ELF-1 (cell line): ENCODE results near the gene ASCL4.

ENCODE experiments used
- DNase-seq: peaks from one replicate; pipeline ENCODE4 v3.0.0-alpha.2; 2016; ENCODE audit warnings: low read depth, low spot score

ASCL4 gene

DNA sequence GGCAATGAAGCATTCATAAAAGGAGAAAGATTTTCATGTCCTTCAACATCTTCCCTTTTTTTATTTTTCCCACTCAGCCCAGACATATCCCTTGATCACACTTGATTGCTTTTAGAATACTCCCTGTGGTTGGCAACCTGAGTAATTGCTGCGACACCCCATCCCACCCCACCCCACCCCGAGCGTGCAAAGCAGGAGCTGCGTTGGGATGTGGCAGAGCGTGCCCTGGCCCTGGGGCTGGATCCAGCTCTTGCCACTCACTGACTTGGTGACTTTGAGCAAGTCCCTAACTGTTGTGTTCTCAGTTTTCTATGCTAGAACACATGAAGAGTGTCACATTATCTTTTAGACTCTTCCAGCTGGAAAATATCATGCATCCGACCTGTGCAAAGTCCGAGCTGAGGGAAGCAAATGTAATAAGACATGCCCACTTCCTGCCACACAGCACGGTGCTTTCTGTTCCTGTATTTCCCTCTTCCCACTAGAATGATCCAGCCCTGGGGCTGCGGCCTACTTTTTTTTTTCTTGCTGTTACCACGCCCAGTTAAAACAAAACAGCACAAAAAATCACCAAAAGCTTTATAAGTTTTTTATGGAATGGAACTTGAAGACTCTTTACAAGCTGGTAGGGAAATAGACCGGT lies 4.0 kb downstream of the ASCL4 start:
- no peak for DNase-seq

DNA sequence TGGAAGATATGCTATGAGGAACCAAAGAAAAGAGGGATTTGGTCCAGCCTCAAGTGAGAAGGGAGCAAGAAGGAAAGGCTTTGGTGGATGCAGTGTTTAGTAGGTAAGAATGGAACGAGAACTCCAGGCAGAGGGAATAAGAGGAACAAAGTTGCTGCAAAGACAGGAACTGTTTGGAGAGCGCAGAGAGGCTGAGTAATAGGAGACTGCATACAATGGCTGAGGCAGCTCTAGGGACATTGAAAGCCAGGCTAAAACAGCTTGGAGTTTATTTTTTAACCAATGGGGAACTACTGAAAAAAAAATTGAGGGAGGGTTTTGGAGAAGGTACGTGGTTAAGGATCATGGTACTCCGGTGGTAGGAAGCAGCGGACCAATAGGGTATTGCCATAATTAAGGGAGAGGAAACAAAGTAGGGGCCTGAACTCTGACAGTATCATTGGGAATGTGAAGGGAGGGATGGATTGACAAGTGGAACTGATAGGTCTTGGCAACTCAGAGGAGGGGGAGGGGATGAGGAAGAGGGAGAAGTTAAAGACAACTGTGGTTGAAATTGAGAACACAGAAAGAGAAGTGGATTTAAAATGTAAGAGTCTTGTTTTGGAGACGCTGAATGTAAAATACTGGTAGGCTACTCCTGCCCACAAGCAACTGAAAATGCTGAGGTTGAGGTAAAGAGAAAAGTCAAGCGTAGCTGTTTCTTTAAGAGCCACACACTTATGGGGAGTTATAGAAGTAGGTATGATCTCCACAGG lies 4.8 kb downstream of the ASCL4 start:
- DNase-seq, result no peak

DNA sequence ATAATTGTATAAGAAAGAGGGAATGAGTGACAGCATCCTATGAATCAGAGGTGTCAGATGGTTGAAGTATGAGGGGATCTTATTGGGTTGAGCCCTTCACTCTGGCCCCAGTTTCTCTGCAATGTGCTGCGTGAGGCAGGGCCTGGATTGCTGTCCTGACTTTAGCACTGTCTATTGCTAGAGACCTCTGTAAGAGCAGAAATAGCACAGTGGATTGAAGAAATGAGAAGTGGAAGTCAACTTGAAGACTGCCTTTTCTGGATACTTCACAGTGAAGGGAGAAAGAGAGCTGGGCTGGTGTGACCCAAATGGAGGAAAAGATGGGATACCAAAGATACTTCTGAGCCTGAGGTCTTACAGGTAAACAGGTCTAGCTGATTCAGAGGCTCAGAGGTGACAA lies 5.8 kb downstream of the ASCL4 start:
- DNase-seq, result no peak

DNA sequence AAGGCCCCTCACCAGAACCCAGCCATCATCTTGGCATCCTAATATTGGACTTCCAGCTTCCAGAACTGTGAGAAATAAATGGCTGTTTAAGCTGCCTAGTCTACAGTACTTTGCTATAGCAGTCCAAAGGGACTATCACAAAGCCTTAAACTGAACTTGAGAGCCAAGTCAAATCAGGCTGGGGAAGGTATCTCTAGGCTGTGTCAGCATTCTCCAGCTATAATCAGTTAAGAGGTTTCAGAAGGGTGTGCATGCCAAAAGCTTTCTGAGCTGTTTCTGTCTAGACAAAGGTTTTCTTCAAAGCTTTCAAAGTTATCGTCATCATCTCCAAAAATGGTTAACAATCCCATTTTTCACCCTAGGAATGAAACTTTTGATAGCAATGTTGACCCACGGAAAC lies 7.6 kb downstream of the ASCL4 start:
- DNase-seq, result no peak

DNA sequence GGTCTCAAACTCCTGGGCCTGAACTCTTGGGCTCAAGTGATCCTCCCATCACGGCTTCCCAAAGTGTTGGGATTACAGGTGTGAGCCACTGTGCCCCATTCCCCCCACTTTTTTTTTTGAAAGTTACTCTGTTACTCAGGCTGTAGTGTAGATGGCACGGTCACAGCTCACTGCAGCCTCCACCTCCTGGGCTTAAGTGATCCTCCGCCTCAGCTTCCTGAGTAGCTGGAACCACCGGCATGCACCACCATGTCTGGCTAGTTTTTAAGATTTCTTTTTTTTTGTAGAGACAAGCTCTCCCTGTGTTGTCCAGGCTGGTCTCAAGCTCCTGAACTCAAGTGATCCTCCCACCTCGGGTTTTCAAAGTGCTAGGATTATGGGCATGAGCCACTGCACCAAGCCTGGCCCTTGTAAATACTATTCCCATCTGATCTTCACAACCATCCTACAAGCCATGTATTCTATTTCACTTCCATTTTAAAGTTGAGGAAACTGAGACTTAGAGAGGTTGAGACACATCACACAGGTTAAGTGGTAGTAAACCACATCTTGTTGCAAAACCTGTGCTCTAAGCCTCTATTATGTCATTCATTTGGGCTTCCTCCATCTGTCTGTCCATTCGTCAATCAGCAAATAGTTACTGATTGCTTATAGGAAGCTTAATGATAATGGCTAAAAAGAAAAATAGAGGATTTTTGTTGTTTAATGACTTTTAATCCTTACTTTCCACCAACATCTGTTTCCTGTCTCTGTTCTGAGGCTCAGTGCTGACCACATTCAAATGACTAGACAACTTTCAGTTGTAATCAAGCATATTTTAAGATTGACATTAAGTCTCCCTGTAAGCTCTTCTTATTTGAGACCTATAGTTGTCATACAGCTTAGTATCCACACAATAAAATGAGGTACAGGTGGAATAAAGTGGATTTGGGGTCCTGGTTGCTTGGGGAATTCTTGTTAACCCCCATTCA lies 9.2 kb downstream of the ASCL4 start:
- DNase-seq, result no peak

DNA sequence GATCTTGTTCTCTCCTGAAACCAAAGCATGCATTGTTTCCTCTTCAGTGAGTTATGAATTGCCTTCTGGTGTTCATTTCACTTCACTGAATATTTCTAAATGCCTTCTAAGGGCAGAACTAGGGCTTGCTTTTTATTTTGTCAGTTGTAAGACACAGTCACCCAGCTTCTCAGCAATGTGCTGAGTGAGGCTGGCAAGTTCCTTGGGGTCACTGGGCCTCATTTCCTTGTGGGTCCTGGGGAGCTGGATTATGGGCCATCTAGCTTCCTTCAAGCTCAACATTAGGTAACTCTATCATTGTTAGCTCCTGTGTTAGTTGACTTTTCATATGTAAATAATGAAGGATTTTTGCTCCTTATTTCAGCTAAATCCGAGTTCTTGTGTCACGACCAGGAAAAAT lies 13.8 kb downstream of the ASCL4 start:
- DNase-seq, result no peak

DNA sequence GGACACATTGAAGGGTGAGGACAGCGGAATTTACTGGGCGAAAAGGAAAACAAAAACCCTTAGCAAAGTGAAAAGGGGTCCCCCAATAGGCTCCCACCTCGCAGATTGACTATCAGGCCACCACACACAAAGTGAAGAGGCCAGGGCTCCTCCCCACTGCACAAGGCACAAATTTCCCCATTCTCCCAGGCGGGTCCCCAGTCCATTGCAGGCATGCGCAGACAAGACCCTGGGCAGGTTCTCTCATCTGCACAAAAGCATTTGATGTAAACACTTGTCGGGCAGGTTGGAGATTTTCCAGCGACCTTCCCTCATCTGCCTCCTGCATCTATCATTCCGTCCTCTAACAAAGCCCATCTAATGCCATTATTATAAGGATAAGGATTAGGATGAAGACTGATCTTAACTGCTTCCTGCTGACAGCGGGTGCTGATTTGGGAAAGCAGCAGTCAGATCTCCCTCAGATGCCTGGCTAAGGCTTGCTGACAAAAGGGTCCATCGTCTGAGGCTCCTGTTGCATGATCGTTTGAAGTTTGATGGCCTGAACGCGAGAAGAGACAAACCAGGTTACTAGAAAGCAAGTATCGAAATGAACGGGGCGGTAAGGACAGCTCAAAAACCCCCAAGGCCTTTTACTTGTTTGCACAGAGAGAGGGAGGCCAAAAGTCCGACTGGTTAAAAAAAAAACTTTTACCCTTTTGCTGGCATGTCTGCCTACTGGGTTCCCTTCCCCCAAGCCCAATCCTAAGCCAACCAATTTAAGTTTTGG lies 14.4 kb downstream of the ASCL4 start:
- DNase-seq, result no peak

DNA sequence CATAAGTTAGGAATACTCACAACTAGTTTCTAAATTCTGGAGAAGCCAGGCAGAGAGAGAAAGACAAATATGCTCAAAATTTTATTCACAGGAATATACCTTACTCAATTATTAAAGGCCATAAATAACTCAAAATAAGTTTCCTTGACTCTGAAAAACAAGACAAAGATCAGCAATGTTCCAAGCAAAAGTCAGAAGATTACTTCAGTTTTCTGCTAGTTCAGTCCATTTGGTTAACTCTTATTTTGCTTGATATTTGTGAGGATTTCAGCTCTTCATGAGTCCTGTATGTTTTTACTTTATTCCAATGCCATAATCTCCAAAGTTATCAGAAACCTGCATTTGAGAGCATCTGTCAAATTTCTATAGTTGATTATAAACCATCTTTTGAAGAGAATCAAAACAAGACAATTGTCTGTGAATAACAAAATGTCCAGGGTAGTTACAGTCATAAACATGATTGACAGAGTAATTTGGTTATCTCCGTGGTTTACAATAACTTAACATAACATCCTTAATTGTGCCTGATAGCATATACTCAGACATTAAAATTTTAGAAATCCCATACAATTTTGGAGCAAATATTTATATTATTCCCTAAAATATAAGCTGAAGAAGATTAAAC lies 17.1 kb downstream of the ASCL4 start:
- DNase-seq, result no peak

DNA sequence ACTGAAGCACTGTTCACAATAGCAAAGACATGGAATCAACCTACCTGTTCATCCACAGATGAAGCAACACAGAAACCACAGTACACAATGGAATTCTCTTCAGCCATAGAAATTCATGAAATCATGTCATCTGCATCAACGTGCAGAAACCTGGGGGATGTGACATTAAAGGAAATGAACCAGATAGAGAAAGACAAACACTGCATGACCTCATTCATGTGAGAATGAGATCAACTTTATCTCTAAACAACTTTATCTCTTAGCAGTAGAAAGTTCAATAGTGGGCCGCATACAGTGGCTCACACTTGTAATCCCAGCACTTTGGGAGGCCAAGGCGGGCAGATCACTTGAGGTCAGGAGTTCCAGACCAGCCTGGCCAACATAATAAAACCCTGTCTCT lies 19.9 kb downstream of the ASCL4 start:
- no peak for DNase-seq

DNA sequence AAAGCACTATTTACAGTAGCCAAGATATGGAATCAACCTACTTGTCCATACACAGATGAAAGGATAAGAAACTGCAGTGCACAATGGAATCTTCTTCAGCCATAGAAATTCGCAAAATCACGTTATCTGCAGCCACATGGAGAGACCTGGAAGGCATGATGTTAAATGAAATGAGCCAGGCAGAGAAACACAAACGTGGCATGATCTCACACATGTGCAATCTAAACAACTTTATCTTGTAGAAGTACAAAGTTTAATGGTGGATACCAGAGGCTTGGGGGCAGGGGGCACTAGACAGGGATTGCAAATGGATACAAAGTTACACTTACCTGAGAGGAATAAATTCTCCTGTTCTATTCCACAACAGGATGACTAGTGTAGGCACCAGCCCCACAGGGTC lies 24.1 kb downstream of the ASCL4 start:
- no peak for DNase-seq

DNA sequence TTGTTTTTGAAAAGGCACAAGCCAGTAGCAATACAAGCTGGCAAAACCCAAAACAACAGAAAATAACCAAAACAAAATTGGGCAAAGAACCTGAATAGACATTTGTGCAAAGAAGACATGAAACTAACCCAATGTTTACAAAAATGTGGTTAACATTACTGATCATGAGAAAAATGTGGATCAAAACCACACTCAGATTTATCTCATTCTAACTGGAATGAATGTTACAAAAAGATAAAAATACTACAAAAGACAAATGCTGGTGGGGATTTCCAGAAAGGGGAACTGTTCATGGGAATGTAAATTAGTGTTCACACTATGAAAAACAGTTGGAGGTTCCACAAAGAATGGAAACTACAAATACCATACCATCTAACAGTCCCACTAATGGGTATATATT lies 26.6 kb downstream of the ASCL4 start:
- no peak for DNase-seq

DNA sequence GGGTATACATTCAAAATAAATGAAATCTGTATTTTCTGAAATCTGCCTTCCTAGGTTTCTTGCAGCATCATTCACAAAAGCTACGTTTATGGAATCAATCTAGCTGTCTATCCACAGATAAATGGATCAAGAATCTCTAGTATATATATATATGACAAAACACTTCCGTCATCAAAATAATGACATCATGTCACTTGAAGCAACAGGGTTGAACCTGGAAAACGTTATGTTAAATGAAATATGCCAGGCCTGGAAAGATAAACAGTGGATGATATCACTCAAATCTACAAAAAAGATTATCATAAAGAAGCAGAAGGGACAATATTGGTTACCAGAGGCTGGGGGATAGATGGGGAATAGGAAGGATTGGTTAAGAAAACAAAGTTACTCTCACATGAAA lies 28.6 kb downstream of the ASCL4 start:
- no peak for DNase-seq

DNA sequence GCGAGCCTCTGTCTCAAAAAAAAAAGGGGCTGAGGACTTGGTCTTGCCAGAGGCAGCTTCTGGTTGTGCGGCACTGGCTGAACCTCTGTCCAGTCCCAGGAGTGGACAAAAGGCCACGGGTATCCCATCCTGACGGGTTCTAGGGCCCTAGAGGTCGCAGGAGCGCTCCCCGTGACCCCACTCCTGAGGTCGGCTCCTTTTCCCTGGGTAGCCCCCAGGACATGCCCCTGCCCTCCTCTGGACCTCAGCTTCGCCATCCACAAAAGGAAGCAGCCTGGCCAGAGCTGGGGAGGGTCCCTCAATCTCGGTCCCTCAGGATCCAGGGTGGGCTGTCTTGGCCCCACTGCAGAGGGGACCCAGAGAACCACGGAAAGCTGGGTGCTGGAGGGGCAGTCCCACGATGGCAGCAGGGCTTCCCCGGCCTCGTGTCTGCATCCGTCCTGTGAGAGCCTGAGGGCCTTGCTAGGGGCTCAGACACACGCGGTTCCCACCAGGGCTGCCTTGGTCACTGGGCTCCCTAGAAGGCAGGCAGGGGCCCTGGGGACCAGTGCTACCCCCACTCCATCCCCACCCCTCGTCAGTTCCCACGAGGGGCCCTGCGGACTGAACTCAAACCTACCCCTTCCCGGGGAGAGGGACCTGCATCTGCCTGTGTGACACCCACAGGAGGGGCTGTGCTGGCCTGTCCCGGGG lies 31.1 kb downstream of the ASCL4 start:
- no peak for DNase-seq

DNA sequence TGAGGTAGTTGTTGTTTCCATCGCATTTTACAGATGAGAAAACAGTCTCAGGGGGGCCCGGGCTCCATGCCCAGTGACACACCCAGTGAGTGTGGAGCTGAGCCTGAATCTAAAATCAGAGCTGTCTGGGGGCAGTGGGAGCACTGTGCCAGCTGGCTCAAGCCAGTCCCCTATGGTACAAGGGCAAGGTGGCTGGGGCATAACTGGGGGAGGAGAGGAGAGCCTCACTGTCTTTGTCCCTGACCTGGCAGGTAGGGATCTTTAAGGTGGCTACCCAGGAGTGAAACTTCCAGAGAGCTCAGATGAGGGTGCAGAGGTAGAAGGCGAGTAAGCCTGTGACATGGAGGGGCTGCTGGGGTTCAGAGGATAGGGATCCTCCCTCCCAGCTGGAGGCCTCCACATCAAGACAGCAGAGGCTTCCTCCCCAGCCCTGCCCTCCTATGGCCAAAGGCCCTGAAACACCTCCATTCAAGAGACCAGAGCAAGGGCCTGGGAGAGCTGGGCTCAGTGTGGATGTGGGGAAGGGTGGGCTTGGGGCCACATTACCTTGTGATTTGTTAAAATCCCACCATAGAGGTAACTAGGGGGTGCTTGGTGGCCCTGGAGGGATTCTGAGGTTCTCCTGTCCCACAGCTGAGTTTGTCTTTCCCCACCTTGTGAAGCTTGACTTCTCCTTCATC lies 33.1 kb downstream of the ASCL4 start:
- DNase-seq, result no peak

DNA sequence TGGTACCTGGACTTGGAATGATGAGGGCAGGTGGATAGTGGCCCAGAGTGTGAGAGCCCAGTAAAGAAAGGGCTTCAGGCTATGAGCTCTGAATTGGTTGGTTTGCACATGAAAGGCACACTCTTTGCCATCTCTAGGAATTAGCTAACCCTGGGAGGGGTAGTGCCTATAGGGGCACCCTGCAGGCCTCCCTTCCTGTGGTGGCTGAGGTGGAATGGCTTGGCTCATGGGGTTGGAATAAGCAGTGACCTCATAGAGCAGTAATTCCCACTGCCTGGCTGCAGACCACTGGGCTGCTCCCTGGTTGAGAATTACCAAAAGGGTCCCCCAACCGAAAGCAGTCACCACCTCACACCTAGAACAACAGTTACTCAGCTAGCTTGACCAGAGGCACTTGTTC lies 42.7 kb downstream of the ASCL4 start:
- DNase-seq, result peak; percentile 26

DNA sequence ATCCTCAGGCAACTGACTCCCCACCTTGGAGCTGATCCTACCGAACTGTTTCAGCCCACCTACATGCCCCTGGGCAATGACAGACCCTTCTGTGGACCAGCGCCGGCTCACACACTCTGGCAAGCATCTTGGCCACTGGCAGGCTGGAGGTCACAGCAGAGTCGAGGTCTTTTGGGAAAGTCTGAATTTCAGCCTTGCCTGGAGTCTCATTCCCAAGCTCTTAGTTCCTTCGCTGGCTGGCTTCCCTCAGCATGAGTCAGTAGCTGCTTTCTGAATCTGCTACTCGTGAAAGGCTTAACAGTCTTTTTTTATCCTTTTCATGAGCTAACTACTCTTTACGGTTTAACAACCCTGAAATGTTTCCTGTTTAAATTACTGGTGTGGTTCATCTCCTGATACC lies 44.5 kb downstream of the ASCL4 start:
- DNase-seq, result no peak

DNA sequence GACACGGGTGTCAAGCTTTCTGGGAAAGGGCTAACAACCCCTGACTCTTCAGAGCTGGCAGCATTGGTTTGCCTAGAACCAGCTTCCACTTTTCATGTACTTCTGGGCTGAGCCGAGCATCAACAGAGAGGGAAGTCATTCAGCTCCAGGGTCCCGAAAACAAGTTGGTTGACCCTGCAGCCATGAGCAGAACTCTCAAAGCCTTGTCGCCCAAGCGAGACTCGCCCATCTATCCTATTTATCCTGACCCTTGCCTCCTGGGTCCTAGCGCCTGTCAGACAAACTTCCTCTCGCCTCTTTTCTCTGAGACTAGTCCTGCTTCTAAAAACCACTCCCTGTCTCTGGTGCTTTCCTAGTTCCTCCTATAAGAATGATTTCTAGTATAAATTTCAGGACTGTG lies 47.9 kb downstream of the ASCL4 start:
- DNase-seq, result peak; percentile 7
